SK-N-MC (cell line): ENCODE data around the gene FGG.

Experiments
- EZH2 ChIP-seq: fragments of 200-600 bp; sonication (generic); IDR thresholded peaks from one replicate; pipeline ENCODE4 v1.6.1; 2017; ENCODE audit warnings: antibody characterized with exemption
- FOXP2 ChIP-seq: optimal IDR thresholded peaks from 2 replicates; pipeline ENCODE3; 2011; ENCODE audit warnings: mild to moderate bottlenecking, moderate library complexity; ENCODE audit not compliant: insufficient read depth; ENCODE audit errors: extremely low read length, control extremely low read depth
- POLR2AphosphoS5 ChIP-seq: IDR thresholded peaks from 2 replicates; pipeline ENCODE4 v1.6.1; 2012; ENCODE audit warnings: mild to moderate bottlenecking, low read depth, low read length, borderline replicate concordance

- TF ChIP-seq POLR2AphosphoS5 (no peak), EZH2 (no peak), FOXP2 (no peak)
Observed at GRCh38 chr4:154565704-154566103, 46.8 kb downstream of the FGG start.
